ENCODE measurements around the gene CHGA. TPM values are rescaled to one million over a fixed set of nuclear protein-coding genes. Genes with fewer than 3 reads are reported as not detected.

CHGA gene
- total and polyA plus RNA-seq, 2 donors (not counting 1 experiment from before 2014, with no cell fraction given): not detected

DNA sequence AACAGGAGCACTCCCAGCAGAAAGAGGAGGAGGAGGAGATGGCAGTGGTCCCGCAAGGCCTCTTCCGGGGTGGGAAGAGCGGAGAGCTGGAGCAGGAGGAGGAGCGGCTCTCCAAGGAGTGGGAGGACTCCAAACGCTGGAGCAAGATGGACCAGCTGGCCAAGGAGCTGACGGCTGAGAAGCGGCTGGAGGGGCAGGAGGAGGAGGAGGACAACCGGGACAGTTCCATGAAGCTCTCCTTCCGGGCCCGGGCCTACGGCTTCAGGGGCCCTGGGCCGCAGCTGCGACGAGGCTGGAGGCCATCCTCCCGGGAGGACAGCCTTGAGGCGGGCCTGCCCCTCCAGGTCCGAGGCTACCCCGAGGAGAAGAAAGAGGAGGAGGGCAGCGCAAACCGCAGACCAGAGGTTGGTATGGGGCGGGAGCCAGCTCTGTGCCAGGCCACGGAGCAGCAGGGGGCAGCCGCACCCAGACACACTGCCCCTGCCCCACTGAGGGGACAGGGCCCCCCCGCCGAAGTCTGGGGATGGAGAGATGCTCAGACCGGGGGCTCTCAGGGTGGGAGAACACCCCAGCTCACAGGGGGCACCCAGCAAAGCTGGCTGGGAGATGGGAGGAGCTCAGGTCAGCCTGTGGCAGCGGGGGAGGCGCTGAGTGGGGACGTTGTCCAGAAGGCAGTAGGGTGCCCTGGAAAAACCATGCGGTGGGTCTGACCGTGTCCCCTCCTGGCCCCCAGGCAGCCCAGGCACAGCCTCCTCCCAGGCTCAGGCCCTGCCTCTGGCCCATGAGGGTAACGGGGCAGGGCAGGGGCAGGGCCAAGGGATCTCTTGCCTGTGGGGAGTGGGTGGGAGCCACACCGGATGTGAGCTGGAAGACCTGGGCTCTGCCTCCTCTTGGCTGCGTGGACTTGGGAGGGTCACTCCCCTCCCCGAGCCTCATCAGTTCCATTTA lies 9.8 kb downstream of the CHGA start:
- Mint-ChIP-seq H3K4me3 (no peak overlapping the region), H3K27me3 (no peaks in the 10 kb centered on the region), H3K9me3 (ENCODE audit: insufficient read depth) (no peaks in the 10 kb centered on the region), H3K27ac (no peak overlapping the region), H3K4me1 (no peaks in the 10 kb centered on the region)
- Histone ChIP-seq H3K27ac (ENCODE audit: low read length in 2 of 2) (no peak overlapping the region), H3K4me3 (ENCODE audit: control extremely low read depth in 1 of 5, extremely low read depth in 1 of 5, insufficient read depth in 1 of 5, low read depth in 2 of 5, low read length in 4 of 5) (no peak overlapping the region), H3K27me3 (replicated peaks in 1 of 4; ENCODE audit: control extremely low read depth in 1 of 4, control insufficient read depth in 3 of 4, insufficient read depth in 4 of 4, low read length in 3 of 4) (no peaks in the 10 kb centered on the region), H2AFZ (ENCODE audit: insufficient read depth, low read depth, low read length, poor library complexity, severe bottlenecking) (no peak overlapping the region), H3K4me1 (ENCODE audit: control insufficient read depth in 2 of 2, insufficient read depth in 2 of 2, low read length in 2 of 2) (no peaks in the 10 kb centered on the region), H3K4me2 (replicated peaks; ENCODE audit: low read depth, low read length, poor library complexity, severe bottlenecking) (no peak overlapping the region), H3K36me3 (replicated peaks in 1 of 2; ENCODE audit: control extremely low read depth in 1 of 2, control insufficient read depth in 1 of 2, extremely low read depth in 1 of 2, insufficient read depth in 2 of 2, low read length in 1 of 2) (peaks cover 0 to 8% of the 10 kb centered on the region in 2 experiments), H3K9me3 (ENCODE audit: control extremely low read depth in 1 of 3, control insufficient read depth in 2 of 3, insufficient read depth in 1 of 3, low read length in 2 of 3) (peaks cover 0 to 2% (median 0%) of the 10 kb centered on the region in 3 donors), H4K20me1 (ENCODE audit: control insufficient read depth, insufficient read depth, low read length, poor library complexity, severe bottlenecking) (no peaks in the 10 kb centered on the region), H3K9ac (ENCODE audit: low read length) (no peak overlapping the region), H3K79me2 (ENCODE audit: control insufficient read depth, insufficient read depth, low read length) (no peaks in the 10 kb centered on the region)
- WGBS (ENCODE audit: insufficient coverage): 91% methylated on average over 26 of the region's 35 CpGs
- ATAC-seq (ENCODE audit: low read depth) (no peak), DNase-seq (no peak)
- CTCF ChIA-PET: no interaction called here
- intact Hi-C loops (cut with micrococcal nuclease): no loop called here
- POLR2A ChIA-PET: no interaction called here
- TF ChIP-seq, protein P1, sequence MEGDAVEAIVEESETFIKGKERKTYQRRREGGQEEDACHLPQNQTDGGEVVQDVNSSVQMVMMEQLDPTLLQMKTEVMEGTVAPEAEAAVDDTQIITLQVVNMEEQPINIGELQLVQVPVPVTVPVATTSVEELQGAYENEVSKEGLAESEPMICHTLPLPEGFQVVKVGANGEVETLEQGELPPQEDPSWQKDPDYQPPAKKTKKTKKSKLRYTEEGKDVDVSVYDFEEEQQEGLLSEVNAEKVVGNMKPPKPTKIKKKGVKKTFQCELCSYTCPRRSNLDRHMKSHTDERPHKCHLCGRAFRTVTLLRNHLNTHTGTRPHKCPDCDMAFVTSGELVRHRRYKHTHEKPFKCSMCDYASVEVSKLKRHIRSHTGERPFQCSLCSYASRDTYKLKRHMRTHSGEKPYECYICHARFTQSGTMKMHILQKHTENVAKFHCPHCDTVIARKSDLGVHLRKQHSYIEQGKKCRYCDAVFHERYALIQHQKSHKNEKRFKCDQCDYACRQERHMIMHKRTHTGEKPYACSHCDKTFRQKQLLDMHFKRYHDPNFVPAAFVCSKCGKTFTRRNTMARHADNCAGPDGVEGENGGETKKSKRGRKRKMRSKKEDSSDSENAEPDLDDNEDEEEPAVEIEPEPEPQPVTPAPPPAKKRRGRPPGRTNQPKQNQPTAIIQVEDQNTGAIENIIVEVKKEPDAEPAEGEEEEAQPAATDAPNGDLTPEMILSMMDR (IDR thresholded peaks at IDR 0.05): no peak
- no peak for TF ChIP-seq EZH2 (IDR thresholded peaks at IDR 0.05; ENCODE audit: borderline replicate concordance, insufficient read depth, low read depth, low read length, poor library complexity, severe bottlenecking)

DNA sequence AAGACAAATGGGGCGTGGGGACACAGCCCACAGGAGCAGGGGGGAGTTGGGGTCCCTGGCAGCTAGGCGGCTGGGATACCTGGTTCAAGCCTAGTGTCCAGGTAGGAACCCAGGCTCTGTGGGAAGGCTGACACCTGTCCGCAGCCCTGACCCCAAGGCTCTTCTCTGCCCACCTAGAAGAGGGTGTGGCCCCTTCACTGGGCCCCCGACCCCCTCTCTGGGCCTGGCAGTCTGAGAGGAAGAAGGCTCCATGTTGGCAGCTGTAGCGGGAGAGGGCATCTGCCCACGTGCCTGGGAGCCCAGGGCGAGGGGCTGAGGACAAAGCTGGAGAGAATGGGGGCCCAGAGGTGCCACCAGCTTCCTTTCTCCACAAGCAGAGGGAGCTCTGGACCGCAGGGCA lies 10.5 kb downstream of the CHGA start:
- Mint-ChIP-seq H3K9me3 (ENCODE audit: insufficient read depth) (no peaks in the 10 kb centered on the region), H3K4me1 (no peaks in the 10 kb centered on the region), H3K4me3 (no peak overlapping the region), H3K27ac (no peak overlapping the region), H3K27me3 (no peaks in the 10 kb centered on the region)
- H3K4me2 ChIP-seq (replicated peaks; ENCODE audit: low read depth, low read length, poor library complexity, severe bottlenecking): no peak overlapping the region
- TF ChIP-seq, protein P1 (IDR thresholded peaks at IDR 0.05): no peak
- no peak for TF ChIP-seq EZH2 (IDR thresholded peaks at IDR 0.05; ENCODE audit: borderline replicate concordance, insufficient read depth, low read depth, low read length, poor library complexity, severe bottlenecking)
- DNase-seq (no peak), ATAC-seq (ENCODE audit: low read depth) (no peak)
- no peak overlapping the region for H3K27ac ChIP-seq (ENCODE audit: low read length in 2 of 2)
- no peaks in the 10 kb centered on the region for H3K79me2 ChIP-seq (ENCODE audit: control insufficient read depth, insufficient read depth, low read length)
- ChIA-PET CTCF (interaction anchor here (1.0 kb wide), 1 partner anchor 206 kb away, joined by 3 read pairs; no protein-coding TSS in a partner anchor), POLR2A (no interaction called here)
- WGBS (ENCODE audit: insufficient coverage): 84% methylated on average over 7 of the region's 8 CpGs
- H3K36me3 ChIP-seq (replicated peaks in 1 of 2; ENCODE audit: control extremely low read depth in 1 of 2, control insufficient read depth in 1 of 2, extremely low read depth in 1 of 2, insufficient read depth in 2 of 2, low read length in 1 of 2): peaks cover 0 to 13% of the 10 kb centered on the region in 2 experiments
- H2AFZ ChIP-seq (ENCODE audit: insufficient read depth, low read depth, low read length, poor library complexity, severe bottlenecking): no peak overlapping the region
- H4K20me1 ChIP-seq (ENCODE audit: control insufficient read depth, insufficient read depth, low read length, poor library complexity, severe bottlenecking): no peaks in the 10 kb centered on the region
- H3K9ac ChIP-seq (ENCODE audit: low read length): no peak overlapping the region
- intact Hi-C loops (cut with micrococcal nuclease): no loop called here
- H3K4me3 ChIP-seq (ENCODE audit: control extremely low read depth in 1 of 5, extremely low read depth in 1 of 5, insufficient read depth in 1 of 5, low read depth in 2 of 5, low read length in 4 of 5): no peak overlapping the region
- no peaks in the 10 kb centered on the region for H3K27me3 ChIP-seq (replicated peaks in 1 of 4; ENCODE audit: control extremely low read depth in 1 of 4, control insufficient read depth in 3 of 4, insufficient read depth in 4 of 4, low read length in 3 of 4)
- peaks cover 0 to 2% (median 0%) of the 10 kb centered on the region in 3 donors for H3K9me3 ChIP-seq (ENCODE audit: control extremely low read depth in 1 of 3, control insufficient read depth in 2 of 3, insufficient read depth in 1 of 3, low read length in 2 of 3)
- no peaks in the 10 kb centered on the region for H3K4me1 ChIP-seq (ENCODE audit: control insufficient read depth in 2 of 2, insufficient read depth in 2 of 2, low read length in 2 of 2)

Data from B cell (primary cell).